GM19025 (cell line): ENCODE results near the gene MTERF4.

Experiments
- ATAC-seq: cut with Tn5 transposase; IDR thresholded peaks from one replicate; pipeline ENCODE4 v1.9.1; 2021; ENCODE audit warnings: mild to moderate bottlenecking, low read depth, moderate library complexity; ENCODE audit not compliant: unreplicated experiment

Gene MTERF4

GRCh38 chr2:241051578-241052487, 50.3 kb downstream of the MTERF4 start:
- no peak for ATAC-seq

- ATAC-seq, result no peak
Measured at GRCh38 chr2:241050624-241051577, 51.2 kb downstream of the MTERF4 start.

GRCh38 chr2:241049739-241050623, 52.1 kb downstream of the MTERF4 start:
- no peak for ATAC-seq

- no peak for ATAC-seq
Measured at GRCh38 chr2:241048949-241049343, 53.1 kb downstream of the MTERF4 start.

GRCh38 chr2:241048149-241048948, 53.7 kb downstream of the MTERF4 start:
- no peak for ATAC-seq

- no peak for ATAC-seq
Measured at GRCh38 chr2:241047253-241048010, 54.7 kb downstream of the MTERF4 start.
